Heart right ventricle (tissue), 16 donors: ENCODE results near the gene DLEC1. TPM values are rescaled to one million over a fixed set of nuclear protein-coding genes. Genes with fewer than 3 reads are reported as not detected.
A peak's percentile ranks its signal among the peaks of the same experiment; 100 is the strongest.
"Not testable (repeated sequence)": the region's sequence is repeated elsewhere in the genome, so short reads cannot be mapped to it uniquely, and the experiment has no call there.

ENCODE experiments used
- ATAC-seq, 8 donors: fragments of 200-7000 bp; cut with Tn5 transposase; one replicate each; pipeline ENCODE4 v1.9.1; 2020; ENCODE audit warnings: mild to moderate bottlenecking in 8 of 8, moderate library complexity in 8 of 8, moderate number of reproducible peaks in 1 of 8
- DNase-seq, 2 donors: peaks; one replicate each; pipeline ENCODE4 v3.0.0-alpha.2; 2020
- H3K27ac ChIP-seq, 10 donors: fragments of 200-600 bp; sonication (generic) in 2 of 10; one replicate each; pipeline versions ENCODE4 v1.5.0 to v1.8.0; 2020 to 2022; ENCODE audit warnings: mild to moderate bottlenecking in 3 of 10
- H3K27me3 ChIP-seq, 7 donors: fragments of 200-600 bp; one replicate each; pipeline ENCODE4 v1.8.0; 2021 to 2022; ENCODE audit warnings: mild to moderate bottlenecking in 2 of 7
- H3K36me3 ChIP-seq, 9 donors: fragments of 200-600 bp; sonication (generic) in 1 of 9; one replicate each; pipeline versions ENCODE4 v1.5.0 to v1.8.0; 2020 to 2022; ENCODE audit warnings: mild to moderate bottlenecking in 2 of 9
- H3K4me1 ChIP-seq, 9 donors: fragments of 200-600 bp; sonication (generic) in 1 of 9; one replicate each; pipeline versions ENCODE4 v1.5.0 to v1.8.0; 2020 to 2022; ENCODE audit warnings: mild to moderate bottlenecking in 4 of 9
- H3K4me3 ChIP-seq, 10 donors: fragments of 200-600 bp; sonication (generic) in 2 of 10; one replicate each; pipeline versions ENCODE4 v1.5.0 to v1.8.0; 2020 to 2022; ENCODE audit warnings: mild to moderate bottlenecking in 7 of 10, moderate library complexity in 2 of 10
- H3K9me3 ChIP-seq, 11 donors: fragments of 200-600 bp in 10 of 11; sonication (generic) in 2 of 11; one replicate each; pipeline versions ENCODE4 v1.5.0 to v1.8.0; 2013 to 2022; ENCODE audit warnings: mild to moderate bottlenecking in 2 of 11, control low read depth in 1 of 11, moderate library complexity in 1 of 11
- CTCF ChIP-seq, 9 donors: fragments of 200-600 bp; sonication (generic) in 2 of 9; IDR thresholded peaks; one replicate each; pipeline versions ENCODE4 v1.5.0 to v1.8.0; 2021 to 2022; ENCODE audit warnings: antibody characterized with exemption in 9 of 9, mild to moderate bottlenecking in 5 of 9, moderate library complexity in 1 of 9
- WGBS, 2 donors: extraction: QIAGEN DNeasy Blood & Tissue Kit; methylation state at CpG; one replicate each; pipeline ENCODE4 v1.1.7; 2013; ENCODE audit warnings: inconsistent platforms in 1 of 2; 5-methylcytosine and 5-hydroxymethylcytosine counted together
- intact Hi-C, 10 donors: fragments of 100-400 bp; cut with DNase I; formaldehyde crosslinking; loops; one replicate each; pipeline versions ENCODE4 v1.11.1 to v1.14.2; 2022
- polyA plus RNA-seq, 2 donors: library from polyadenylated mRNA; stranded (reverse); fragments of 200-250 nt; gene quantifications; one replicate each; pipeline ENCODE4 v1.2.3, GENCODE V29; 2013
- total RNA-seq, 10 donors: library from RNA; stranded (reverse); fragmentation: NEBNext Ultra II Directional in 3 of 10; extraction: Animal tissue kit (Norgen Biotek cat#: 25700) in 3 of 10; gene quantifications; one replicate each; pipeline versions ENCODE4 v1.2.1 to v1.2.4, GENCODE V29; 2021 to 2023
- donor health status: Arrhythmogenic right ventricular cardiomyopathy.
- donor health status: ischemic (EF 13 %, LVEDD 7.1; RV severe dilation, severe dysfunction).
- donor health status: healthy with polysubstance abuse.
- donor health status: DM: no; HTN: yes; CAD: no.
- donor health status: DM: no; HTN: no; CAD: no.
- donor health status: ischemic (EF 25% LVEDD 6.9; RV normal size, moderate dysfunction).
- donor health status: ischemic (EF 25% LVEDD 5.7; RV mildly dilated, moderate dysfunction).
- donor health status: healthy.
- donor health status: DM: yes; HTN: yes; CAD: no.
- donor health status: Ischemic cardiomyopathy.
- donor health status: ischemic (EF 35%, LVEDD 5.7; RV mildly dilated, moderate dysfunction).
- donor health status: nonischemic (EF 11% LVEDD 7.7; RV severe dilation, severe dysfunction).
- donor health status: DM: yes; HTN: yes; CAD: no.
- donor health status: PGD.
- donor health status: ischemic (EF 29% LVEDD 5.4; RV normal size, mild dysfunction).
- donor health status: nonischemic (EF 23%, LVEDD 6.1; RV moderate dilation, normal function).

DLEC1 gene
- total and polyA plus RNA-seq, 12 donors, result 0.09 to 0.66 (median 0.30) TPM; not detected in 4

- no peak overlapping the region for H3K27ac ChIP-seq
These were observed 118.1 kb downstream of the DLEC1 start for GRCh38 chr3:38157117-38157516.

DNA sequence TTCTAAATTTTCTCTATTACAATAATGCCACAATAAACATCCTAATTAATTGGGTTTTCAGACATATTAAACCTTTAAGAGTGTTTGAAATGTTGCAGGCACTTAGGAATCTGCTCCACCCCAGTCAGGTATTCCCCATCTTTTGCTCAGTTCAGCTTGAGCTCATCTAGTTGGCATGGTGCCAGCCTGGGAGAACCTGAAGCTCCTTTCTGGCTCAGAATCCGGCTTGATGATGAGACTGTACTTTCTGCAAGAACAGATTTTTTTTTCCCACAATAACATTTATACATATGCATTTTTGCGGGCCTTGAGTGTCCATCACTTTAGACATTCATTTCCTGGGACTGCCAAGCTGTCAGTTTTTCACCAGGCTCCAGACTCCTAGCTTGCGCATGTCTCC is 118.6 kb downstream of the DLEC1 start:
- Histone ChIP-seq H3K36me3 (no peaks in the 10 kb centered on the region), H3K27ac (no peak overlapping the region), H3K4me1 (peaks cover 0 to 22% (median 0%) of the 10 kb centered on the region in 9 donors), H3K9me3 (no peaks in the 10 kb centered on the region), H3K4me3 (no peak overlapping the region), H3K27me3 (no peaks in the 10 kb centered on the region)
- intact Hi-C loops, result no loop called here
- DNase-seq, result no peak
- no peak for ATAC-seq
- TF ChIP-seq CTCF (IDR thresholded peaks at IDR 0.05), result no peak
- 79 to 83% methylated on average over 3 of the region's 3 CpGs for WGBS, 2 donors

More at GRCh38 chr3:38157117-38157516, 118.1 kb downstream of the DLEC1 start:
- no peak for TF ChIP-seq CTCF (IDR thresholded peaks at IDR 0.05)
- intact Hi-C loops, result no loop called here
- Histone ChIP-seq H3K4me3 (no peak overlapping the region), H3K27me3 (no peaks in the 10 kb centered on the region), H3K9me3 (no peaks in the 10 kb centered on the region), H3K4me1 (peaks cover 0 to 27% (median 0%) of the 10 kb centered on the region in 9 donors), H3K36me3 (no peaks in the 10 kb centered on the region)
- 98 to 99% methylated on average over 2 of the region's 2 CpGs for WGBS, 2 donors
- ATAC-seq (no peak), DNase-seq (no peak)

DNA sequence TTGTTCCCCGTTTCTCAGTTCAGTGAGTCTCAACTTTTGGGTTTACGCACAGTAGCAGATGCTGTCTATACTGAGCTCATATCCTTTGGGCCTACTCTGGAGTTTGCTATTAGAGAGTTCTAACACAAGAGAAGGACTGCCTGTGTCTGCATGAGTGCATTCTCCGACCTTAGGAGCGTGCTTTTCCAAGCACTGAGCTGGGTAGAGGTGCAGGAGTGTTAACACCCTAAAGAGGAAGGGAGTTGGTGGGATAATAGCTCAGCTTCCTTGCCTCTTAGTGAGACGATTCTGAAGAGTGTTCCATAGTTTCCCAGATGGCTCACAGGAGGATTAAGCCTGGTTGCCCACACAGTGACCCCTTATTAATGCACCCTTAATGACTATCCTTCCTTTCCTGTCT is 119.5 kb downstream of the DLEC1 start:
- Histone ChIP-seq H3K27ac (no peak overlapping the region), H3K36me3 (no peaks in the 10 kb centered on the region), H3K4me3 (no peak overlapping the region), H3K4me1 (peaks cover 0 to 13% (median 0%) of the 10 kb centered on the region in 9 donors), H3K9me3 (no peaks in the 10 kb centered on the region), H3K27me3 (no peaks in the 10 kb centered on the region)
- intact Hi-C loops, result no loop called here
- no peak for ATAC-seq
- TF ChIP-seq CTCF (IDR thresholded peaks at IDR 0.05), result no peak
- 75 to 79% methylated on average over 5 of the region's 5 CpGs for WGBS, 2 donors
- no peak for DNase-seq

GRCh38 chr3:38160704-38161103 is 121.7 kb downstream of the DLEC1 start:
- H3K27ac ChIP-seq, H3K36me3 ChIP-seq, DNase-seq, H3K9me3 ChIP-seq, ATAC-seq, H3K27me3 ChIP-seq, H3K4me3 ChIP-seq, H3K4me1 ChIP-seq: not testable (repeated sequence)
- 91 to 96% methylated on average over 11 of the region's 11 CpGs for WGBS, 2 donors
- intact Hi-C loops, result loop anchor here in 1 of 10 donors (10.0 kb wide), 1 partner anchor 64 kb away; no protein-coding TSS in a partner anchor

GRCh38 chr3:38163117-38163840 is 124.3 kb downstream of the DLEC1 start:
- H3K9me3 ChIP-seq, result no peaks in the 10 kb centered on the region
- no peaks in the 10 kb centered on the region for H3K27me3 ChIP-seq
- TF ChIP-seq CTCF (IDR thresholded peaks at IDR 0.05), result peak in 3 of 9 donors; percentile 8 to 21 (median 10)
- DNase-seq (no peak), ATAC-seq (no peak)
- no peak overlapping the region for H3K4me3 ChIP-seq
- 91 to 94% methylated on average over 12 of the region's 12 CpGs for WGBS, 2 donors
- H3K27ac ChIP-seq, result peak overlapping the region in 2 of 10 donors; percentile 98 to 99
- peaks cover 3 to 31% (median 22%) of the 10 kb centered on the region in 9 donors for H3K4me1 ChIP-seq
- no peaks in the 10 kb centered on the region for H3K36me3 ChIP-seq
- intact Hi-C loops, result loop anchor here in 1 of 10 donors (10.0 kb wide), 1 partner anchor 62 kb away; no protein-coding TSS in a partner anchor
